ENCODE data around the gene ATP8A1.

ATP8A1 gene

GRCh38 chr4:42396752-42397634, 259.9 kb downstream of the ATP8A1 start, which contains the start of gene SHISA3:
Gene SHISA3 (plus strand): TSS chr4:42397488. CDS start chr4:42398057, 569 bp downstream.
- TF ChIP-seq EGR1 (IDR thresholded peaks at IDR 0.05) (no peak), USF1 (IDR thresholded peaks at IDR 0.05) (no peak), FOXM1 (IDR thresholded peaks at IDR 0.05; ENCODE audit: borderline replicate concordance, low read depth) (no peak)
- TF ChIP-seq, protein P1, sequence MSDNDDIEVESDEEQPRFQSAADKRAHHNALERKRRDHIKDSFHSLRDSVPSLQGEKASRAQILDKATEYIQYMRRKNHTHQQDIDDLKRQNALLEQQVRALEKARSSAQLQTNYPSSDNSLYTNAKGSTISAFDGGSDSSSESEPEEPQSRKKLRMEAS (IDR thresholded peaks at IDR 0.05), result 0 out of 2 replicates have a peak, but pooled peaks have one; percentile 55

DNA sequence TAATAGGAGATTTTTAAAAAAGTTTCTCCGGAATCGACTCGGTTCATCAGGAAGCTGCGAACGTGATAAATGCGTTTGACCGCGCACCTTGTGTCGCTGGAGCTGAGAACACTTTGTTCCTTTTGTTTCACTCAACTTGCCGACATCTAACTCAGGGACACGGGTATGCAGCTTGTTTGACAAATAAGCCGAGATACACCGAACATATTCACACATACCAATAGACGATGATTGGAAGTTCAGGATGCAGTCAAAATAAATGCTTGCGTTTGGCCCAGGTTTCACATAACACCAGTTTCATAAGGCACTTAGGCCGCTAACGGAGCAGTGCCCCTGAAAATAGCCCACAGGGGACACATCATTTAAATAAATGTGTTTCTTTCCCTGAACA, 260.5 kb downstream of the ATP8A1 start:
- TF ChIP-seq NFIC (IDR thresholded peaks at IDR 0.05), result no peak
- TF ChIP-seq TCF12 (IDR thresholded peaks at IDR 0.05; ENCODE audit: low read depth), result no peak
- no peak for TF ChIP-seq FOXM1 (IDR thresholded peaks at IDR 0.05; ENCODE audit: borderline replicate concordance, low read depth)
- TF ChIP-seq USF1 (IDR thresholded peaks at IDR 0.05), result no peak
- no peak for TF ChIP-seq ZBTB7A (IDR thresholded peaks at IDR 0.05; ENCODE audit: low read depth)
- TF ChIP-seq CREB1 (IDR thresholded peaks at IDR 0.05; ENCODE audit: low read depth), result no peak
- TF ChIP-seq TEAD4 (IDR thresholded peaks at IDR 0.05), result no peak
- no peak for TF ChIP-seq REST (IDR thresholded peaks at IDR 0.05; ENCODE audit: low read depth)
- TF ChIP-seq EGR1 (IDR thresholded peaks at IDR 0.05), result no peak
- no peak for TF ChIP-seq YY1 (IDR thresholded peaks at IDR 0.05; ENCODE audit: low read depth)
- TF ChIP-seq, protein P1 (IDR thresholded peaks at IDR 0.05), result no peak
- no peak for TF ChIP-seq EP300 (IDR thresholded peaks at IDR 0.05; ENCODE audit: borderline replicate concordance)

- no peak for TF ChIP-seq FOXM1 (IDR thresholded peaks at IDR 0.05; ENCODE audit: borderline replicate concordance, low read depth)
- TF ChIP-seq TAF1 (IDR thresholded peaks at IDR 0.05; ENCODE audit: low read depth), result no peak
- TF ChIP-seq REST (IDR thresholded peaks at IDR 0.05; ENCODE audit: low read depth), result no peak
- TF ChIP-seq RAD21 (IDR thresholded peaks at IDR 0.05; ENCODE audit: low read depth), result no peak
- TF ChIP-seq YY1 (IDR thresholded peaks at IDR 0.05; ENCODE audit: low read depth), result no peak
- TF ChIP-seq CEBPB (IDR thresholded peaks at IDR 0.05), result no peak
- no peak for TF ChIP-seq ZBTB7A (IDR thresholded peaks at IDR 0.05; ENCODE audit: low read depth)
- no peak for TF ChIP-seq CREB1 (IDR thresholded peaks at IDR 0.05; ENCODE audit: low read depth)
- no peak for TF ChIP-seq NFIC (IDR thresholded peaks at IDR 0.05)
- TF ChIP-seq USF1 (IDR thresholded peaks at IDR 0.05), result no peak
- no peak for TF ChIP-seq EGR1 (IDR thresholded peaks at IDR 0.05)
- TF ChIP-seq EP300 (IDR thresholded peaks at IDR 0.05; ENCODE audit: borderline replicate concordance), result no peak
- TF ChIP-seq TEAD4 (IDR thresholded peaks at IDR 0.05), result no peak
- TF ChIP-seq, protein P1 (IDR thresholded peaks at IDR 0.05), result no peak
- TF ChIP-seq TCF12 (IDR thresholded peaks at IDR 0.05; ENCODE audit: low read depth), result no peak
These were observed 261.3 kb downstream of the ATP8A1 start for GRCh38 chr4:42395595-42395994.

- TF ChIP-seq EGR1 (IDR thresholded peaks at IDR 0.05), result no peak
- no peak for TF ChIP-seq EP300 (IDR thresholded peaks at IDR 0.05; ENCODE audit: borderline replicate concordance)
- TF ChIP-seq TEAD4 (IDR thresholded peaks at IDR 0.05), result no peak
- no peak for TF ChIP-seq TCF12 (IDR thresholded peaks at IDR 0.05; ENCODE audit: low read depth)
- no peak for TF ChIP-seq CEBPB (IDR thresholded peaks at IDR 0.05)
- no peak for TF ChIP-seq FOXM1 (IDR thresholded peaks at IDR 0.05; ENCODE audit: borderline replicate concordance, low read depth)
- TF ChIP-seq TAF1 (IDR thresholded peaks at IDR 0.05; ENCODE audit: low read depth), result no peak
- TF ChIP-seq CREB1 (IDR thresholded peaks at IDR 0.05; ENCODE audit: low read depth), result no peak
- TF ChIP-seq USF1 (IDR thresholded peaks at IDR 0.05), result no peak
- no peak for TF ChIP-seq NFIC (IDR thresholded peaks at IDR 0.05)
These were observed 264.5 kb downstream of the ATP8A1 start for GRCh38 chr4:42392436-42392835.
